ENCODE data around the gene WWOX.

DNA sequence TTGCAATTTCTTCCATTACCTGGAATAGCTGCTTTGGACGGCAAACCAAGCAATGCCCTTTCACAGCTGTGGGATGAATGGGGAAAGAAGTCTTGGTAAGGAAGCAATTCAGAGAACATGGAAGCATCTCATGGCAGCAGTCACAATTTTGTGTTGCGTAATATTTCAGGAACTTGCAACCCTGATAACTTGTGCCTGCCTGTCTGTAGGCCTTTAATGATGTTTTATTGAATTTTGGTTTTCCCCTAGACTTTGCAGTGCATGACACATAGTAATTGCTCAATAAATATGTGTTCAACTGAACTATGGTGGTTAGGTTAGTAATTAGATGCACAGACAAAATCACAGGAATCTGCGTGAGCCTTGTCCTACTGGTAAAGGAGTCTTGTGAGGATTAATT is 439.5 kb downstream of the WWOX start:
- TF ChIP-seq, protein P1, sequence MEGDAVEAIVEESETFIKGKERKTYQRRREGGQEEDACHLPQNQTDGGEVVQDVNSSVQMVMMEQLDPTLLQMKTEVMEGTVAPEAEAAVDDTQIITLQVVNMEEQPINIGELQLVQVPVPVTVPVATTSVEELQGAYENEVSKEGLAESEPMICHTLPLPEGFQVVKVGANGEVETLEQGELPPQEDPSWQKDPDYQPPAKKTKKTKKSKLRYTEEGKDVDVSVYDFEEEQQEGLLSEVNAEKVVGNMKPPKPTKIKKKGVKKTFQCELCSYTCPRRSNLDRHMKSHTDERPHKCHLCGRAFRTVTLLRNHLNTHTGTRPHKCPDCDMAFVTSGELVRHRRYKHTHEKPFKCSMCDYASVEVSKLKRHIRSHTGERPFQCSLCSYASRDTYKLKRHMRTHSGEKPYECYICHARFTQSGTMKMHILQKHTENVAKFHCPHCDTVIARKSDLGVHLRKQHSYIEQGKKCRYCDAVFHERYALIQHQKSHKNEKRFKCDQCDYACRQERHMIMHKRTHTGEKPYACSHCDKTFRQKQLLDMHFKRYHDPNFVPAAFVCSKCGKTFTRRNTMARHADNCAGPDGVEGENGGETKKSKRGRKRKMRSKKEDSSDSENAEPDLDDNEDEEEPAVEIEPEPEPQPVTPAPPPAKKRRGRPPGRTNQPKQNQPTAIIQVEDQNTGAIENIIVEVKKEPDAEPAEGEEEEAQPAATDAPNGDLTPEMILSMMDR (IDR thresholded peaks at IDR 0.05): no peak
- no peak for TF ChIP-seq EZH2 (IDR thresholded peaks at IDR 0.05; ENCODE audit: borderline replicate concordance, insufficient read depth, low read depth, low read length, poor library complexity, severe bottlenecking)
